Measurements from ENCODE around the gene ATAD3A.
A peak's percentile ranks its signal among the peaks of the same experiment; 100 is the strongest.

ATAD3A gene

DNA sequence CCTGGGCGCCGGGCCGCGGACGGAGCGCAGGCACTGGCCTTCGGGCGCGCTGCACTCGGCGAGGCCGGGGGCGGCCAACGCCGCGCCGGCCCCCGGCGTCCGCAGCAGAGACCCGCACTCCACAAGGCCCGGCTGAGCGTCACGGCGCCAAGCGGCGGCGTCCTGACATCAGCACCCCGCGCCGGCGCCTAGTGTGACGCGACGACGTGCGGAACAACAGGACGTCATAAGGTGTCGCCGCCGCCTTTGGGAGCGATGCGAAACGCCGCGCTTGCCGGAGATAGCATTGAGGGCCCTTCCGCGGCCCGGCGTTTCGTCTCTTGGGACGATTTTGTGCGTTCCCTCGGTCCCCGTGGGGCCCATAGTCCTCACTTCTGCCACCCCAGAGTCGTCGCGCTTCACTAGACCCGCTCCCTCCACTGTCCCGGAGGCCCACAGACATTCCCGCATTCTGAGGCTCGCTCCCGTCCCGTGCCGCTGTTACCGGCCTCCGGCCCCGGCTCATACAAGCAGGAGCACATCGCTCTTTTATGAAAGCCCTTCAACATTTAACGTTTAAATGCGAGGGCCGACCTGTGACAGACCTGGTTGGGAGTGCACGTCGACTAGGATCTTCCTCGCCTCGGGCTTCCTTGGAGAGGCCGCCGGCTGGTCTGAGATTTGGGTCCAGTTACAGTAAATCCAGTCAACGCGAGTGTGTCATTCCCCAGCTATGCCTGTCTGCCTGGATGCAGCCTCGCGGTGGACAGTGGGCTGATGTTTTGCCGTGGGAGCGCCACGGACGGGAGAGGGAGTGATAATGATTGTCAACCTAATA is 63.0 kb downstream of the ATAD3A start, which contains the start of gene SSU72:
TSS of gene SSU72 (minus strand) at position 143 of the 817 bp plus-strand sequence. CDS start 306 bp downstream, outside the sequence.
- Histone ChIP-seq H3K4me3 (ENCODE audit: low read length) (peak within 1 kb of the TSS; percentile 93), H3K79me2 (ENCODE audit: low read length) (peaks cover 54% of the 10 kb centered on the region), H3K4me1 (ENCODE audit: low read length) (peaks cover 8% of the 10 kb centered on the region), H3K27ac (ENCODE audit: low read length) (peak within 1 kb of the TSS; percentile 73), H4K20me1 (ENCODE audit: insufficient read depth, low read length) (peaks cover 6% of the 10 kb centered on the region; the same call in 1 of the 2 replicates), H3K9me3 (ENCODE audit: insufficient read depth, low read length) (no peaks in the 10 kb centered on the region), H3K36me3 (replicated peaks; ENCODE audit: low read depth, low read length) (peaks cover 7% of the 10 kb centered on the region), H3K27me3 (ENCODE audit: low read depth, low read length) (no peaks in the 10 kb centered on the region), H2AFZ (ENCODE audit: low read depth, low read length) (peak within 1 kb of the TSS; percentile 40; the same call in 1 of the 2 replicates), H3K9ac (ENCODE audit: low read length) (peak within 1 kb of the TSS; percentile 91), H3K4me2 (ENCODE audit: low read length) (peak within 1 kb of the TSS; percentile 94)
- TF ChIP-seq, protein P1, sequence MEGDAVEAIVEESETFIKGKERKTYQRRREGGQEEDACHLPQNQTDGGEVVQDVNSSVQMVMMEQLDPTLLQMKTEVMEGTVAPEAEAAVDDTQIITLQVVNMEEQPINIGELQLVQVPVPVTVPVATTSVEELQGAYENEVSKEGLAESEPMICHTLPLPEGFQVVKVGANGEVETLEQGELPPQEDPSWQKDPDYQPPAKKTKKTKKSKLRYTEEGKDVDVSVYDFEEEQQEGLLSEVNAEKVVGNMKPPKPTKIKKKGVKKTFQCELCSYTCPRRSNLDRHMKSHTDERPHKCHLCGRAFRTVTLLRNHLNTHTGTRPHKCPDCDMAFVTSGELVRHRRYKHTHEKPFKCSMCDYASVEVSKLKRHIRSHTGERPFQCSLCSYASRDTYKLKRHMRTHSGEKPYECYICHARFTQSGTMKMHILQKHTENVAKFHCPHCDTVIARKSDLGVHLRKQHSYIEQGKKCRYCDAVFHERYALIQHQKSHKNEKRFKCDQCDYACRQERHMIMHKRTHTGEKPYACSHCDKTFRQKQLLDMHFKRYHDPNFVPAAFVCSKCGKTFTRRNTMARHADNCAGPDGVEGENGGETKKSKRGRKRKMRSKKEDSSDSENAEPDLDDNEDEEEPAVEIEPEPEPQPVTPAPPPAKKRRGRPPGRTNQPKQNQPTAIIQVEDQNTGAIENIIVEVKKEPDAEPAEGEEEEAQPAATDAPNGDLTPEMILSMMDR (IDR thresholded peaks at IDR 0.05; ENCODE audit: low read depth, low read length) = no peak
- no peak for TF ChIP-seq EZH2phosphoT487 (IDR thresholded peaks at IDR 0.05; ENCODE audit: low read depth)

DNA sequence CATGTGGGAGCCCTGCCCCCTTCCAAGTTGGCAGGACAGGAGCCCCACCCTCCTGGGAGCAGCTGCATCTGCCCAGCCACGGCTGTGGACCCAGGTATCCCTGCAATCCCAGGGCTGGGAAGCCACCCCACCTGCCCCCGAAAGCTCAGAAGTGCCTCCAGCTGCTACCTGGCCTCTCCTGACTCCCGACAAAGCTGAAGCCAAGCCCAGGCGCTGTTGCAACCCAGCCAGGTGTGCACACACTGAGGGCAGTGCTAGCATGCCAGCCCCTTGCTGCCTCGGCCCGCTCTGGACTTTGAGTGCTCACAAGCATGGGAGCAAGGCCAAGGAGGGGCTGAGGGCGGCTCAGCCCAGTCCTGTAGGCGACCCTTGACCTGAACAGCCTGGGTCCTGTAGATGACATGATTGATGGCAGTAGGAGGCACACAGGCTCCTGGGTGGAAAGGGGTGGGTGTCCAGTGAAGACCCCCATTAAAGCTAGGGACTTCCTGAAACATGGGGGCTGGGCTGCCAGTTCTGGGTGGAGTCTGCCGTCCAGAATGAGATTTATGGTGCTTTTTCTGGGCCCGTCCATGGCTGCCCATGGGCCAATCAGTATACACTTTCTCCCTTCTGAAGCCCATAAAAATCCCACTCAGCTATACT is 65.5 kb downstream of the ATAD3A start:
- Histone ChIP-seq H3K27me3 (ENCODE audit: low read depth, low read length) (no peaks in the 10 kb centered on the region), H4K20me1 (ENCODE audit: insufficient read depth, low read length) (no peaks in the 10 kb centered on the region), H3K79me2 (ENCODE audit: low read length) (peaks cover 28% of the 10 kb centered on the region), H3K4me2 (ENCODE audit: low read length) (no peak overlapping the region), H3K36me3 (replicated peaks; ENCODE audit: low read depth, low read length) (no peaks in the 10 kb centered on the region), H3K27ac (ENCODE audit: low read length) (no peak overlapping the region), H3K4me3 (ENCODE audit: low read length) (no peak overlapping the region), H3K9me3 (ENCODE audit: insufficient read depth, low read length) (no peaks in the 10 kb centered on the region), H2AFZ (ENCODE audit: low read depth, low read length) (no peak overlapping the region), H3K9ac (ENCODE audit: low read length) (no peak overlapping the region), H3K4me1 (ENCODE audit: low read length) (peaks cover 8% of the 10 kb centered on the region)
- no peak for TF ChIP-seq EZH2phosphoT487 (IDR thresholded peaks at IDR 0.05; ENCODE audit: low read depth)
- TF ChIP-seq, protein P1 (IDR thresholded peaks at IDR 0.05; ENCODE audit: low read depth, low read length) = no peak

DNA sequence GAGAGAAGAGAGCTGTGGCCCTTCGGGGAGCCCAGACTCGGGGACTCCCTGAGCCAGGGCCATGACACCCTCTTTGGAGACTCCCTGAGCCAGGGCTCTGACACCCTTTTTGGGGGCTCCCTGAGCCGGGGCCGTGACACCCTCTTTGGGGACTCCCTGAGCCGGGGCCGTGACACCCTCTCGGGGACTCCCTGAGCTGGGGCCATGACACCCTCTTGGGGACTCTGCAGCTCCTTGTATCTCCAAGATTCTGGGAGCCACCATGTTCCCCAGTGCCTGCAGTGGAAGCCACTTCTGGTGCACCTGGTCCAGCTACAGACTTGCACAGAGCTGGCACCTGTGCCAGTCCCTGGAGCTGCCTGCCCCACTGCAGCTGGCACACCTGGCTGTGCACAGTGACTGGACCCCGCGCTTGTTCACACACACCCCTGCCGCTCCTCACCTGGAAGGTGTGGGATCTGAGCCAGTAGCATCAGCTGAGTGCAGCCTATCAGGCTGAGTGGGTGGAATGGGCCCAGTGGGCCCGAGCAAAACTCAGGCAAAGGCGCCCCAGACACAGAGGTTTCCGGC is 66.5 kb downstream of the ATAD3A start:
- Histone ChIP-seq H3K9me3 (ENCODE audit: insufficient read depth, low read length) (no peaks in the 10 kb centered on the region), H3K4me3 (ENCODE audit: low read length) (no peak overlapping the region), H3K79me2 (ENCODE audit: low read length) (peaks cover 19% of the 10 kb centered on the region), H3K27ac (ENCODE audit: low read length) (no peak overlapping the region), H3K4me1 (ENCODE audit: low read length) (peaks cover 11% of the 10 kb centered on the region), H4K20me1 (ENCODE audit: insufficient read depth, low read length) (no peaks in the 10 kb centered on the region), H3K27me3 (ENCODE audit: low read depth, low read length) (no peaks in the 10 kb centered on the region), H3K4me2 (ENCODE audit: low read length) (no peak overlapping the region), H2AFZ (ENCODE audit: low read depth, low read length) (no peak overlapping the region), H3K36me3 (replicated peaks; ENCODE audit: low read depth, low read length) (no peaks in the 10 kb centered on the region), H3K9ac (ENCODE audit: low read length) (no peak overlapping the region)
- TF ChIP-seq, protein P1 (IDR thresholded peaks at IDR 0.05; ENCODE audit: low read depth, low read length) = no peak
- TF ChIP-seq EZH2phosphoT487 (IDR thresholded peaks at IDR 0.05; ENCODE audit: low read depth) = no peak
